Ectodermal cell (in vitro differentiated cells): Measurements from ENCODE around the gene HYOU1.

Source experiments
- H3K27ac ChIP-seq: 2 replicates; pipeline ENCODE4 v1.7.0; 2013; ENCODE audit warnings: mild to moderate bottlenecking, low read depth, low read length; ENCODE audit not compliant: insufficient read depth, poor library complexity, severe bottlenecking
- H3K27me3 ChIP-seq: 2 replicates; pipeline ENCODE4 v1.7.0; 2013; ENCODE audit warnings: mild to moderate bottlenecking, low read length; ENCODE audit not compliant: insufficient read depth, control insufficient read depth, poor library complexity, severe bottlenecking
- H3K36me3 ChIP-seq: one replicate; pipeline ENCODE4 v1.7.0; 2013; ENCODE audit warnings: low read length; ENCODE audit not compliant: control insufficient read depth, insufficient read depth
- H3K4me1 ChIP-seq: one replicate; pipeline ENCODE4 v1.7.0; 2013; ENCODE audit warnings: low read length; ENCODE audit not compliant: control insufficient read depth, insufficient read depth
- H3K4me3 ChIP-seq: 2 replicates; pipeline ENCODE4 v1.7.0; 2013; ENCODE audit warnings: low read depth, low read length, control low read depth; ENCODE audit not compliant: insufficient read depth
- H3K9me3 ChIP-seq: 2 replicates; pipeline ENCODE4 v1.7.0; 2013; ENCODE audit warnings: mild to moderate bottlenecking, low read length, moderate library complexity; ENCODE audit not compliant: control insufficient read depth
- WGBS, 2 experiments: methylation state at CpG; one replicate each; pipeline ENCODE4 v1.1.7; 2013; ENCODE audit warnings: missing lambda C conversion rate in 2 of 2; 5-methylcytosine and 5-hydroxymethylcytosine counted together

Gene HYOU1

GRCh38 chr11:119029069-119029339 lies 28.0 kb downstream of the HYOU1 start:
- no peaks in the 10 kb centered on the region for H3K9me3 ChIP-seq
- H3K27me3 ChIP-seq = no peaks in the 10 kb centered on the region
- H3K36me3 ChIP-seq = peaks cover 8% of the 10 kb centered on the region
- no peak overlapping the region for H3K27ac ChIP-seq
- peaks cover 16% of the 10 kb centered on the region for H3K4me1 ChIP-seq
- WGBS, 2 experiments = 93 to 97% methylated on average over 1 of the region's 1 CpG
- H3K4me3 ChIP-seq = peak overlapping the region; percentile 60

- Histone ChIP-seq H3K9me3 (no peaks in the 10 kb centered on the region), H3K27ac (no peak overlapping the region), H3K27me3 (no peaks in the 10 kb centered on the region), H3K4me1 (peaks cover 16% of the 10 kb centered on the region), H3K36me3 (peaks cover 12% of the 10 kb centered on the region), H3K4me3 (peak overlapping the region; percentile 60)
- WGBS, 2 experiments = 82 to 84% methylated on average over 9 of the region's 9 CpGs
Measured at GRCh38 chr11:119028346-119029068, 28.5 kb downstream of the HYOU1 start.

GRCh38 chr11:119027561-119028345 lies 29.3 kb downstream of the HYOU1 start:
- Histone ChIP-seq H3K36me3 (peaks cover 17% of the 10 kb centered on the region), H3K27me3 (no peaks in the 10 kb centered on the region), H3K9me3 (no peaks in the 10 kb centered on the region), H3K4me3 (no peak overlapping the region), H3K27ac (no peak overlapping the region), H3K4me1 (peaks cover 16% of the 10 kb centered on the region)
- 89 to 92% methylated on average over 9 of the region's 9 CpGs for WGBS, 2 experiments

GRCh38 chr11:119026970-119027369 lies 30.0 kb downstream of the HYOU1 start:
- H3K4me1 ChIP-seq = peaks cover 16% of the 10 kb centered on the region
- H3K9me3 ChIP-seq = no peaks in the 10 kb centered on the region
- WGBS, 2 experiments = 91 to 100% methylated on average over 2 of the region's 2 CpGs
- H3K27me3 ChIP-seq = no peaks in the 10 kb centered on the region
- H3K27ac ChIP-seq = no peak overlapping the region
- no peak overlapping the region for H3K4me3 ChIP-seq
- H3K36me3 ChIP-seq = peaks cover 17% of the 10 kb centered on the region

- Histone ChIP-seq H3K27me3 (no peaks in the 10 kb centered on the region), H3K36me3 (peaks cover 21% of the 10 kb centered on the region), H3K27ac (no peak overlapping the region), H3K9me3 (no peaks in the 10 kb centered on the region), H3K4me1 (peaks cover 16% of the 10 kb centered on the region), H3K4me3 (no peak overlapping the region)
- WGBS, 2 experiments = 94 to 95% methylated on average over 16 of the region's 16 CpGs
Measured at GRCh38 chr11:119025978-119026766, 30.8 kb downstream of the HYOU1 start.

GRCh38 chr11:119025541-119025940 lies 31.5 kb downstream of the HYOU1 start:
- WGBS, 2 experiments = 94 to 95% methylated on average over 5 of the region's 5 CpGs
- peaks cover 22% of the 10 kb centered on the region for H3K36me3 ChIP-seq
- H3K4me1 ChIP-seq = peaks cover 16% of the 10 kb centered on the region

GRCh38 chr11:119025099-119025473 lies 31.9 kb downstream of the HYOU1 start:
- peaks cover 16% of the 10 kb centered on the region for H3K4me1 ChIP-seq
- no peak overlapping the region for H3K4me3 ChIP-seq
- no peaks in the 10 kb centered on the region for H3K27me3 ChIP-seq
- H3K36me3 ChIP-seq = peaks cover 22% of the 10 kb centered on the region
- H3K27ac ChIP-seq = no peak overlapping the region
- 86 to 90% methylated on average over 5 of the region's 5 CpGs for WGBS, 2 experiments
- no peaks in the 10 kb centered on the region for H3K9me3 ChIP-seq

More at GRCh38 chr11:119025541-119025940, 31.5 kb downstream of the HYOU1 start:
- no peak overlapping the region for H3K4me3 ChIP-seq
- no peak overlapping the region for H3K27ac ChIP-seq
- H3K9me3 ChIP-seq = no peaks in the 10 kb centered on the region
- no peaks in the 10 kb centered on the region for H3K27me3 ChIP-seq

- Histone ChIP-seq H3K4me1 (peaks cover 12% of the 10 kb centered on the region), H3K27me3 (no peaks in the 10 kb centered on the region), H3K36me3 (peaks cover 22% of the 10 kb centered on the region), H3K9me3 (no peaks in the 10 kb centered on the region), H3K27ac (no peak overlapping the region), H3K4me3 (no peak overlapping the region)
- WGBS, 2 experiments = 87 to 88% methylated on average over 15 of the region's 15 CpGs
Measured at GRCh38 chr11:119024430-119025098, 32.4 kb downstream of the HYOU1 start.

GRCh38 chr11:119023741-119024140 lies 33.3 kb downstream of the HYOU1 start:
- Histone ChIP-seq H3K27ac (no peak overlapping the region), H3K27me3 (no peaks in the 10 kb centered on the region), H3K9me3 (no peaks in the 10 kb centered on the region), H3K4me1 (peaks cover 4% of the 10 kb centered on the region), H3K36me3 (peaks cover 22% of the 10 kb centered on the region), H3K4me3 (no peak overlapping the region)

- peaks cover 18% of the 10 kb centered on the region for H3K36me3 ChIP-seq
- H3K9me3 ChIP-seq = no peaks in the 10 kb centered on the region
- H3K27me3 ChIP-seq = no peaks in the 10 kb centered on the region
- no peak overlapping the region for H3K27ac ChIP-seq
- H3K4me3 ChIP-seq = no peak overlapping the region
- peaks cover 2% of the 10 kb centered on the region for H3K4me1 ChIP-seq
- 93 to 94% methylated on average over 5 of the region's 5 CpGs for WGBS, 2 experiments
Measured at GRCh38 chr11:119021631-119022030, 35.4 kb downstream of the HYOU1 start.
